HepG2 (cell line): ENCODE data around the gene KRTAP3-2. TPM values are rescaled to one million over a fixed set of nuclear protein-coding genes. Genes with fewer than 3 reads are reported as not detected.

Experiments
- CEBPB ChIP-seq: IDR thresholded peaks from 2 replicates; pipeline ENCODE4 v1.6.1; 2011; ENCODE audit warnings: low read depth, low read length, improper control_type of control experiment, borderline replicate concordance
- ESRRA ChIP-seq: sonication (generic); formaldehyde crosslinking; IDR thresholded peaks from 2 replicates; pipeline ENCODE4 v1.5.1; 2020; ENCODE audit warnings: mild to moderate bottlenecking, low read depth, missing genetic modification reagents
- HMG20B ChIP-seq: conservative IDR thresholded peaks from 2 replicates; pipeline ENCODE4 v1.6.1; 2016; ENCODE audit warnings: missing genetic modification reagents, missing compliant biosample characterization
- KDM2A ChIP-seq: sonication (generic); formaldehyde crosslinking; IDR thresholded peaks from 2 replicates; pipeline ENCODE4 v1.4.0; 2020; ENCODE audit warnings: low read depth, missing genetic modification reagents, borderline replicate concordance
- PCBP1 ChIP-seq: fragments of 200-400 bp; formaldehyde crosslinking; IDR thresholded peaks from 2 replicates; pipeline ENCODE4 v1.6.1; 2017; ENCODE audit warnings: mild to moderate bottlenecking, low read depth, low read length, borderline replicate concordance
- PREB ChIP-seq: sonication (generic); formaldehyde crosslinking; IDR thresholded peaks from 2 replicates; pipeline ENCODE4 v1.4.0; 2020; ENCODE audit warnings: missing genetic modification reagents
- RELA ChIP-seq: sonication (generic); formaldehyde crosslinking; IDR thresholded peaks from 2 replicates; pipeline ENCODE4 v1.4.0; 2020; ENCODE audit warnings: missing genetic modification reagents
- SIN3B ChIP-seq: fragments of 150-350 bp; IDR thresholded peaks from 2 replicates; pipeline ENCODE4 v1.6.1; 2014; ENCODE audit warnings: low read length
- SIX1 ChIP-seq: sonication (generic); formaldehyde crosslinking; IDR thresholded peaks from 2 replicates; pipeline ENCODE4 v1.4.0; 2020; ENCODE audit warnings: missing genetic modification reagents, borderline replicate concordance
- ZBTB7A ChIP-seq: sonication (generic); formaldehyde crosslinking; IDR thresholded peaks from 2 replicates; pipeline ENCODE4 v1.8.0; 2022; ENCODE audit warnings: mild to moderate bottlenecking, missing genetic modification reagents
- ZBTB7B ChIP-seq: sonication (generic); formaldehyde crosslinking; IDR thresholded peaks from 2 replicates; pipeline ENCODE4 v1.4.0; 2020; ENCODE audit warnings: missing genetic modification reagents
- ZNF253 ChIP-seq: sonication (generic); formaldehyde crosslinking; IDR thresholded peaks from 2 replicates; pipeline ENCODE4 v1.8.0; 2022; ENCODE audit warnings: mild to moderate bottlenecking, missing genetic modification reagents, borderline replicate concordance
- ZNF264 ChIP-seq: sonication (generic); formaldehyde crosslinking; IDR thresholded peaks from 2 replicates; pipeline ENCODE4 v1.4.0; 2020; ENCODE audit warnings: missing genetic modification reagents
- ZNF282 ChIP-seq: fragments of 450-650 bp; IDR thresholded peaks from 2 replicates; pipeline ENCODE4 v1.6.1; 2018; ENCODE audit not compliant: partially characterized antibody
- ZNF407 ChIP-seq: sonication (generic); formaldehyde crosslinking; IDR thresholded peaks from one replicate; pipeline ENCODE4 v1.5.1; 2020; ENCODE audit warnings: mild to moderate bottlenecking, missing genetic modification reagents; ENCODE audit errors: not compliant biosample characterization
- ZNF563 ChIP-seq: sonication (generic); formaldehyde crosslinking; IDR thresholded peaks from 2 replicates; pipeline ENCODE4 v1.8.0; 2022; ENCODE audit warnings: mild to moderate bottlenecking, moderate library complexity, missing genetic modification reagents
- ZNF567 ChIP-seq: sonication (generic); formaldehyde crosslinking; IDR thresholded peaks from 2 replicates; pipeline ENCODE4 v1.8.1; 2023; ENCODE audit warnings: mild to moderate bottlenecking, missing genetic modification reagents, borderline replicate concordance
- ZNF615 ChIP-seq: sonication (generic); formaldehyde crosslinking; IDR thresholded peaks from 2 replicates; pipeline ENCODE4 v1.5.0; 2020; ENCODE audit warnings: mild to moderate bottlenecking, missing genetic modification reagents, borderline replicate concordance
- ZNF670 ChIP-seq: sonication (generic); formaldehyde crosslinking; IDR thresholded peaks from 2 replicates; pipeline ENCODE4 v1.8.0; 2022; ENCODE audit warnings: mild to moderate bottlenecking, missing genetic modification reagents, borderline replicate concordance
- ZNF678 ChIP-seq: sonication (generic); formaldehyde crosslinking; IDR thresholded peaks from 2 replicates; pipeline ENCODE4 v1.4.0; 2020; ENCODE audit warnings: mild to moderate bottlenecking, missing genetic modification reagents
- ZSCAN29 ChIP-seq: sonication (generic); formaldehyde crosslinking; conservative IDR thresholded peaks from 2 replicates; pipeline ENCODE4 v1.4.0; 2020; ENCODE audit warnings: mild to moderate bottlenecking, missing genetic modification reagents
- polyA plus RNA-seq, 8 experiments: library from polyadenylated mRNA; depleted of rRNA in 3 of 8; stranded (reverse) in 7 of 8; unstranded in 1 of 8; fragments of >200 nt; fragmentation: Illumina TruSeq in 4 of 8; extraction: Trizol in 4 of 8; gene quantifications; 2 replicates each; pipeline versions ENCODE4 v1.2.1 to v1.2.3, GENCODE V29; 2011 to 2016; ENCODE audit warnings: low read depth in 4 of 8, missing spikeins in 1 of 8, mixed read lengths in 1 of 8; ENCODE audit not compliant: insufficient read depth in 1 of 8
- total RNA-seq, 5 experiments: library from RNA; depleted of rRNA; stranded (reverse); fragments of >200 nt; fragmentation: Illumina TruSeq; extraction: Trizol; gene quantifications; 2 replicates each; pipeline ENCODE4 v1.2.3, GENCODE V29; 2016; ENCODE audit warnings: low read depth in 1 of 5

The KRTAP3-2 gene
- total and polyA plus RNA-seq, 2 of the 13 experiments (the other 11 are each of a cell fraction or from before 2014, with no cell fraction given) = not detected

- TF ChIP-seq ESRRA (CRISPR knock-in tag) (peak; percentile 86), ZSCAN29 (CRISPR knock-in tag) (peak; percentile 94), CEBPB (peak; percentile 99), ZBTB7B (CRISPR knock-in tag) (peak; percentile 93), PREB (no peak), ZNF563 (CRISPR knock-in tag) (no peak), ZNF567 (CRISPR knock-in tag) (no peak; the same call in 1 of the 2 replicates), ZBTB7A (CRISPR knock-in tag) (0 out of 2 replicates have a peak, but pooled peaks have one; percentile 43), ZNF282 (no peak), RELA (CRISPR knock-in tag) (peak; percentile 33; the same call in 1 of the 2 replicates), KDM2A (peak; percentile 35; the same call in 1 of the 2 replicates), ZNF264 (peak; percentile 78), ZNF253 (CRISPR knock-in tag) (no peak), SIX1 (CRISPR knock-in tag) (peak; percentile 99), ZNF615 (CRISPR knock-in tag) (no peak), ZNF407 (CRISPR knock-in tag) (no peak), SIN3B (0 out of 2 replicates have a peak, but pooled peaks have one; percentile 41), PCBP1 (no peak), ZNF670 (peak; percentile 94), ZNF678 (no peak), HMG20B (CRISPR knock-in tag) (peak; percentile 98)
These were observed 43.1 kb downstream of the KRTAP3-2 start (continued) for GRCh38 chr17:40956401-40957254.
